HL-60 (cell line): Measurements from ENCODE around the gene ABCG4.
"Not testable (repeated sequence)": the region's sequence is repeated elsewhere in the genome, so short reads cannot be mapped to it uniquely, and the experiment has no call there.

Experiments used
- DNase-seq, 2 experiments: peaks; one replicate each; pipeline ENCODE4 v3.0.0-alpha.2; 2010 to 2020; ENCODE audit warnings: low read depth in 1 of 2, low spot score in 1 of 2
- H3K27ac ChIP-seq: fragments of 250-450 bp; sonication (Bioruptor Pico); replicated peaks from 2 replicates; pipeline ENCODE4 v1.5.1; 2020; ENCODE audit warnings: mild to moderate bottlenecking, moderate library complexity
- H3K27me3 ChIP-seq: fragments of 250-450 bp; sonication (Bioruptor Pico); 2 replicates; pipeline ENCODE4 v1.5.1; 2021; ENCODE audit warnings: mild to moderate bottlenecking, moderate library complexity; ENCODE audit not compliant: insufficient read depth, poor library complexity, severe bottlenecking
- H3K4me3 ChIP-seq: replicated peaks from 2 replicates; pipeline ENCODE4 v1.5.1; 2011; ENCODE audit warnings: mild to moderate bottlenecking, control low read depth, low read length; ENCODE audit not compliant: insufficient read depth
- CTCF ChIP-seq: IDR thresholded peaks from one replicate; pipeline ENCODE4 v1.5.1; 2011; ENCODE audit warnings: low read length, control low read depth, inconsistent platforms; ENCODE audit not compliant: insufficient read depth
- GABPA ChIP-seq: IDR thresholded peaks from 2 replicates; pipeline ENCODE4 v1.6.1; 2012; ENCODE audit warnings: low read depth
- POLR2AphosphoS5 ChIP-seq: IDR thresholded peaks from 2 replicates; pipeline ENCODE4 v1.6.1; 2012; ENCODE audit warnings: low read depth
- REST ChIP-seq: IDR thresholded peaks from 2 replicates; pipeline ENCODE4 v1.6.1; 2012; ENCODE audit warnings: low read depth; ENCODE audit not compliant: insufficient replicate concordance
- SPI1 ChIP-seq: IDR thresholded peaks from 2 replicates; pipeline ENCODE4 v1.6.1; 2012; ENCODE audit warnings: low read depth, mild to moderate bottlenecking, borderline replicate concordance

Gene ABCG4

GRCh38 chr11:119166368-119167076 lies 17.7 kb downstream of the ABCG4 start:
- no peak overlapping the region for H3K27ac ChIP-seq
- no peak overlapping the region for H3K4me3 ChIP-seq
- no peak for TF ChIP-seq CTCF
- TF ChIP-seq GABPA = no peak
- TF ChIP-seq POLR2AphosphoS5 = no peak
- no peak for TF ChIP-seq SPI1
- TF ChIP-seq REST = no peak
- H3K27me3 ChIP-seq = no peaks in the 10 kb centered on the region
- DNase-seq = no peak

- H3K27ac ChIP-seq, DNase-seq, H3K4me3 ChIP-seq, H3K27me3 ChIP-seq: not testable (repeated sequence)
Observed at GRCh38 chr11:119167077-119167458, 18.2 kb downstream of the ABCG4 start.

- no peaks in the 10 kb centered on the region for H3K27me3 ChIP-seq
- no peak for DNase-seq
- TF ChIP-seq GABPA (no peak), SPI1 (no peak), CTCF (no peak), POLR2AphosphoS5 (no peak), REST (no peak)
- no peak overlapping the region for H3K4me3 ChIP-seq
- H3K27ac ChIP-seq = no peak overlapping the region
Observed at GRCh38 chr11:119167933-119168332, 19.1 kb downstream of the ABCG4 start.

- peak; percentile 79 to 88 for DNase-seq
Observed at GRCh38 chr11:119168471-119169281, 19.8 kb downstream of the ABCG4 start, which contains the start of gene NLRX1. Gene NLRX1 (plus strand): TSS chr11:119168725. CDS start chr11:119171404, 2,679 bp downstream.

More at GRCh38 chr11:119168471-119169281, 19.8 kb downstream of the ABCG4 start, which contains the start of gene NLRX1:
- Histone ChIP-seq H3K27ac (peak within 1 kb of the TSS; percentile 80), H3K4me3 (peak within 1 kb of the TSS; percentile 56), H3K27me3 (no peaks in the 10 kb centered on the region)
- TF ChIP-seq SPI1 (no peak), CTCF (peak; percentile 89), REST (peak; percentile 46), GABPA (no peak), POLR2AphosphoS5 (peak; percentile 79; the same call in 1 of the 2 replicates)
